ENCODE results near the gene FOXK1.

GRCh38 chr7:4661871-4662270 is 20.2 kb upstream of the FOXK1 start:
- TF ChIP-seq SIN3A (IDR thresholded peaks at IDR 0.05; ENCODE audit: borderline replicate concordance in 2 of 2, control insufficient read depth in 1 of 2, low read depth in 2 of 2, low read length in 2 of 2) (no peak), ZNF146 (CRISPR knock-in tag; IDR thresholded peaks at IDR 0.05; ENCODE audit: unreplicated experiment) (no peak), ETV6 (IDR thresholded peaks at IDR 0.05; ENCODE audit: borderline replicate concordance in 1 of 2, low read depth in 2 of 2, low read length in 1 of 2) (no peak), ETV6 (CRISPR knock-in tag; IDR thresholded peaks at IDR 0.05; ENCODE audit: borderline replicate concordance) (no peak), MAFF (IDR thresholded peaks at IDR 0.05; ENCODE audit: low read length) (no peak), BACH1 (tag; IDR thresholded peaks at IDR 0.05) (no peak), ZKSCAN3 (CRISPR knock-in tag; IDR thresholded peaks at IDR 0.05) (no peak), BHLHE40 (IDR thresholded peaks at IDR 0.05; ENCODE audit: low read length) (no peak), CTCF (IDR thresholded peaks at IDR 0.05 in 2 of 3, conservative IDR thresholded peaks at IDR 0.05 in 1 of 3; ENCODE audit: insufficient read depth in 2 of 3, low read depth in 1 of 3, low read length in 3 of 3) (no peak), ELF4 (CRISPR knock-in tag; IDR thresholded peaks at IDR 0.05) (no peak)
- TF ChIP-seq, protein P1, sequence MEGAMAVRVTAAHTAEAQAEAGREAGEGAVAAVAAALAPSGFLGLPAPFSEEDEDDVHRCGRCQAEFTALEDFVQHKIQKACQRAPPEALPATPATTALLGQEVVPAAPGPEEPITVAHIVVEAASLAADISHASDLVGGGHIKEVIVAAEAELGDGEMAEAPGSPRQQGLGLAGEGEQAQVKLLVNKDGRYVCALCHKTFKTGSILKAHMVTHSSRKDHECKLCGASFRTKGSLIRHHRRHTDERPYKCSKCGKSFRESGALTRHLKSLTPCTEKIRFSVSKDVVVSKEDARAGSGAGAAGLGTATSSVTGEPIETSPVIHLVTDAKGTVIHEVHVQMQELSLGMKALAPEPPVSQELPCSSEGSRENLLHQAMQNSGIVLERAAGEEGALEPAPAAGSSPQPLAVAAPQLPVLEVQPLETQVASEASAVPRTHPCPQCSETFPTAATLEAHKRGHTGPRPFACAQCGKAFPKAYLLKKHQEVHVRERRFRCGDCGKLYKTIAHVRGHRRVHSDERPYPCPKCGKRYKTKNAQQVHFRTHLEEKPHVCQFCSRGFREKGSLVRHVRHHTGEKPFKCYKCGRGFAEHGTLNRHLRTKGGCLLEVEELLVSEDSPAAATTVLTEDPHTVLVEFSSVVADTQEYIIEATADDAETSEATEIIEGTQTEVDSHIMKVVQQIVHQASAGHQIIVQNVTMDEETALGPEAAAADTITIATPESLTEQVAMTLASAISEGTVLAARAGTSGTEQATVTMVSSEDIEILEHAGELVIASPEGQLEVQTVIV (CRISPR knock-in tag; IDR thresholded peaks at IDR 0.05; ENCODE audit: borderline replicate concordance), result no peak

Measured in K562 (cell line).